ACHN (cell line): ENCODE data around the gene SUMF2.
"Not testable (repeated sequence)": the region's sequence is repeated elsewhere in the genome, so short reads cannot be mapped to it uniquely, and the experiment has no call there.

ENCODE experiments used
- DNase-seq: peaks from one replicate; pipeline ENCODE4 v3.0.0-alpha.2; 2015
- in situ Hi-C: cut with HindIII; loops from 2 replicates; pipeline ENCODE4 v1.10.0; 2017; ENCODE audit warnings: low sequenced_read_pairs, low pct_ligation_motif_present, low pct_unique_long_range_greater_than_20kb

SUMF2 gene

GRCh38 chr7:56098187-56099008 lies 34.3 kb downstream of the SUMF2 start:
- in situ Hi-C loops, DNase-seq: not testable (repeated sequence)

- in situ Hi-C loops: no loop called here
Observed at GRCh38 chr7:56099653-56100052, 35.6 kb downstream of the SUMF2 start.

DNA sequence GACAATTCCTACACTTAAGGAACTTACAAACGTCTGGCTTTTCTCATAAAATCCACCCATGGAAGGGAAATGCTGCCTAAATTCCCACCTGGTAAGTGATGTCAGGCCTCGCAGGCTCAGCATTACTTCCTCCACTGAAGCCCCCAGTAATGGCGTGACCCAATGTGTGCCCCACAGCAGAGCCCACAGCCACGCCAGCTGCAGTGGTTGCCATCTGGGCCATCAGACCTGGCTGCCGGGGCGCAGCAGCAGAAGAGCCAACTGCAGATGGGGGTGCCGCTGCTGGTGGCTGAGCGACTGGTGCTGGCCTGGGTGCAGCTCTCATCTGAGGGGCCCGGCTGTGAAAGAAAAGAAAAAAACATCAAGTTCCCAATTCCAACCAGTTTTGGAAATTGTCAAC lies 40.1 kb downstream of the SUMF2 start:
- DNase-seq, in situ Hi-C loops: not testable (repeated sequence)

More at GRCh38 chr7:56099653-56100052, 35.6 kb downstream of the SUMF2 start:
- DNase-seq: no peak

GRCh38 chr7:56105508-56105907 lies 41.4 kb downstream of the SUMF2 start:
- in situ Hi-C loops: no loop called here
- DNase-seq: peak; percentile 84

DNA sequence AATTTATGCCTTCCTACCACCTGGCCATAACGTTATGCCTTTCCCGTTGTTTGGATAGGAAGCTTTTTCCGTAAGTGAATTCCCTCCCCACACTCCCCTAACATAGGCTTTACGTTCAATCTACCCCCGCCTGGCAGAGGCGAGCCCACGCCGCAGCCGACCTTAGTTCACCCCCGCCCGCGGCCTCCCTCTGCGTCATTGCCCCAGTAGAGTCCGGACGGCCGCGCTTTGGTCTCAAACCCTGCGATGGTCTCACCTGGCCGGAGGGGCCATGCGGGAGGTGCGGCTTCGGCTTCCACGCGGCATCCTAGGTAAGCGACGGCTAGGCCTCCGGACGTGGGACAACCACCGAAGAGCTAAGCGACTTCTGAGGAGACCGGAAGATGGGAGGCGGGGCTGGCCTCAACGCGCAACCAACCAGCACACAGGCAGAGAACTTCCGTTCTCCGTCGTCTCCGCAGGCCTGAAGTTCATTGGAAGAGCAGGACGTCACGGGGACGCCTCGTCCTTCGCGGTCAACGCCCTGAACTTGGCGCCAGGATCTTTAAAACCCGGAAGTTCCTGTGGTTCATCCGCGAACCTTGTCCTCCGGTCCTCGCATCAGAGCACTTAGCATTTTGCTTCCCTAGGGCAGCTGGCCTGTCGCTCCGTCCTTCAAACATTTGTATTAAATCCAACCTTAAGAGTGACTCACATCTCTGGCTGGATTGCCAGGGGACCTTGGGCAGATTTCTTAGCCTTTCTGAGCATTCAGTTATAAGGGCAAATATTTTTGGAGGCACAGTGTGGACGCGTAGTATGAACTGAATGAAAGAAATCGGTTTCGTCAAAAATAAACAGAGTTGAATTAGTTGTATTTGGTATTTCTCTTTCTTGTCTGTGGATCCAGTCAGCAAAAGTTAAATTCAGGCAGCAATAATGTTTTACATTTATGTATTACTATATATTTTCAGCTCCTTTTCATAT lies 42.3 kb downstream of the SUMF2 start, which contains the start of gene CHCHD2:
Gene CHCHD2, minus strand, starts transcription at position 369 of the 966 bp plus-strand sequence. Its CDS starts 63 bp downstream, at position 306.
- in situ Hi-C loops: no loop called here
- DNase-seq: peak; percentile 100

GRCh38 chr7:56107954-56108258 lies 43.8 kb downstream of the SUMF2 start:
- no peak for DNase-seq
- in situ Hi-C loops: no loop called here

- DNase-seq: no peak
- in situ Hi-C loops: no loop called here
Observed at GRCh38 chr7:56110611-56111010, 46.5 kb downstream of the SUMF2 start.

DNA sequence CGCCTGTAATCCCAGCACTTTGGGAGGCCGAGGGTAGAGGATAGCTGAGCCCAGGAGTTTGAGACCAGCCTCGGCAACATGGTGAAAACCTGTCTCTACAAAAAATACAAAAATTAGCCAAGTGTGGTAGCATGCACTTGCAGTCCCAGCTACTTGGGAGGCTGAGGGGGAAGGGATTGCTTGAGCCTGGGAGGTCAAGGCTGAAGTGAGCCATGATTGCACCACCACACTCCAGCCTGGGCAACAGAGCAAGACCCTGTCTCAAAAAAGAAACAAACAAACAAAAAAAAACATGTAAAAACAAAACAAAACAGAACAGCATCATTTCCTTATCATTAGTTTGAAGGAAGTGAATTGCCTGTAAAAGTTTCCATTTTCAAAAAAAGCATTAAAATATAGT lies 48.2 kb downstream of the SUMF2 start:
- in situ Hi-C loops, DNase-seq: not testable (repeated sequence)

DNA sequence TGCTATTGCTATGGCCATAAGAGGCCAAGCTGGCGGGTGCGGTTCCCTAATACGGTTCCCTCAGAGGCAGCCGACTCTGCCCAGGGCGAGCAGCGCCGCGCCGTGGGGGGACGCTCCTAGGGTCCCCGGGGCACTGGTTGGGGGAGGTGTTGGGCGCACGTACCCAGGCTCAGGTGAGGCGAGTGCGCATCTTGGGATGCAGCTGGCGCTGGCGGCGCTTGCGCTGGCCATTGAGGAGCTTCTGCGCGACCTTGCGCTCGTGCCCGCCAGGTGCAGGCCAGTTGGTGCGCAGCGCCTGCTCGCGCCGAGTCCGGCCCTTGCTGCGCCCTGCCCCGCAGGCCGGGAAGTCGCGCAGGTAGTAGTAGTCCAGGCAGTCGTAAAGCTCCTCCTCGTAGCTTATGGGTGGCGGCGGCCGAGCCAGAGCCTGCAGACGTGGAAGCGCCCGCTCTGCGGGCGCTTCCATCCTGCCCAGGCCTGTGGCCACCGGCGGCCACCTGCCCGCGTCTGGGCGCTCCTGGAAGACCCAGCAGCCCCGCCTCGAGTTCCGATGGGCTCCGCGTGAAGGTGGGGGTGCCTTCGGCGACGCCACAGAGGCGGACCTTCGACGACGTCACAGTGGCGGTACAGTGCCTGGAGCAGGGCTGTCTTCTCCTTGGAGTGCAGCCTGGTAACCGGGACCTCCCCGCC lies 51.9 kb downstream of the SUMF2 start, which contains the start of gene NUPR2:
Gene NUPR2, minus strand, starts transcription at position 566 of the 687 bp plus-strand sequence. Its CDS starts 103 bp downstream, at position 463.
- no peak for DNase-seq
- in situ Hi-C loops: no loop called here

- no peak for DNase-seq
- in situ Hi-C loops: no loop called here
Observed at GRCh38 chr7:56121440-56121839, 57.4 kb downstream of the SUMF2 start.

GRCh38 chr7:56124981-56125380 lies 60.9 kb downstream of the SUMF2 start:
- no peak for DNase-seq
- in situ Hi-C loops: no loop called here

DNA sequence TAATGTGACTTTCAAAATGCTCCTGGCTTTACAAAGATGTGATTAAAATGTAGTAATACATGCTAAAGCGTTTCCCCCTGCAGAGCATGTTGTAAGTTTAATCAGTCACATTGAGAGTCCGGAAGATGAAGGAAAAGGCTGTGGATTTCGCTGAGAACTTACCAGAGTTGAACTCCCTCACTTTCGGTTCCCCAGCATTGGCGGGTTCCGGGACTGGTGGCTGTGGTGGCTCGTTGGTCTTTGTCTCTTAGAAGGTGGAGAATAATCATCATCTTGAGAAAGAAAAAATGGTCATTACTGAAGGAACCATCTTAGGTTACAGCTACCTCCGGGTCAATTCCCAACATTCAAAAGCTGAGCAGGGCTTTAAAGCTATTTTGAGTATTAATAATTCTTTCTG lies 61.7 kb downstream of the SUMF2 start:
- DNase-seq: no peak
- in situ Hi-C loops: no loop called here

DNA sequence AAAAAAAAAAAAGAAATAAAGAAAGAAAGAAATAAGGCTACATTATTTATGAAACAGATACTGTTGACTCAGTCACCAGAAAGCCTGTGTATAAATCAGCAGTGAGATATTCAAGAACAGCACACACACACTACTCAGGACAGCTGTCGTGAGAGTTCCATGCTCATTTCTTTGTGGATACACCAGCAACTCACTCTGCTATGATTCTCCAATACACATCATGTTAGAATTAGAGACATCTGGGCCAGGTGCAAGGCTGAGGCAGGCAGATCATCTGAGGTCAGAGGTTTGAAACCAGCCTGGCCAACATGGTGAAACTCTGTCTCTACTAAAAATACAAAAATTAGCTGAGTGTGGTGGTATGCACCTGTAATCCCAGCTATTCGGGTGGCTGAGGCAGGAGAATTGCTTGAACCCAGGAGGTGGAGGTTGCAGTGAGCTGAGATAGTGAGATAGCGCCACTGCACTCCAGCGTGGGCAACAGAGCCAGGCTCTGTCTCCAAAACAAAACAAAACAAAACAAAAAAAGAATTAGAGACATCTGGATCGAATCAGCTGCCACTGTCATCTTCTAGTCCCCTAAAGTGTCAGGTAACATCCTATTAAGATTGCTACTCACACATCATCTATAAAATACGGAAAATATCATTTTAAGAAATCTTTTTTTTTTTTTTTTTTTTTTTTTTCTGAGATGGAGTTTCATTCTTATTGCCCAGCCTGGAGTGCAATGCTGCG lies 63.3 kb downstream of the SUMF2 start:
- in situ Hi-C loops: no loop called here
- DNase-seq: no peak
